HUDEP-2 (cell line): Measurements from ENCODE around the gene CFAP97D1.
"Not testable (repeated sequence)": the region's sequence is repeated elsewhere in the genome, so short reads cannot be mapped to it uniquely, and the experiment has no call there.

ENCODE experiments used
- DNase-seq, 76 experiments: peaks; one replicate each; lab custom pipeline; 2025; ENCODE audit not compliant: unreplicated experiment in 76 of 76; lab: John Stamatoyannopoulos, UW

Gene CFAP97D1

DNA sequence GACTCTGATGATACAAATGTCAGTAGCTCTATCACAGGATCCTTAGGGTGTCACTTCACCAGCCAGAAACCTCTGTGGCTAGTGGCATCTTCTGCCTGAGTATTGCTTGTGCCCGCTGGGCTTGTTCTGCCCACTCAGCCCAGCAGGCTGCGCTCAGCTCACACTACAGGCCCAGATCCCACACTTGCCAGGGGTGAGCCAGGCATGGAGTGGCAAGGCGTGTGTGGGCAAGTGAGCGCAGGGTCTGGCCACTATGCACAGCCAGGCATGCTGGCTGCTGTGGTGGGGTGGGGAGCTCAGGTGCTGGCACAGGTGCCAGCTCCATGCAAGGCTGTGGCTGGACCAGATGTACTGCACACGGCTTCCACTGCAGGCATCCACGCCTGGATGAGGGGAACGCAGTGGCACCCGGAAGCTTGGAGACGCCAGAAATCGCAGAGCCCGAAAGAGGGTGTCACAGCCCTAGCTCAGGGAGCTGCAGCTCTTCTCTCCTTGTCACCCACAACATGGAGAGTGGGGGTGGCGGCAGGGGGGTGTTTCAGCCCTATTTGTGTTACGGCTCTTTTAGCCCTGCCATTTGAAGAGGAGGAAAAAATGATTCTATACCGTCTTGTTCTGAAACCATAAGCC lies 10.2 kb downstream of the CFAP97D1 start:
- no peak for DNase-seq

DNA sequence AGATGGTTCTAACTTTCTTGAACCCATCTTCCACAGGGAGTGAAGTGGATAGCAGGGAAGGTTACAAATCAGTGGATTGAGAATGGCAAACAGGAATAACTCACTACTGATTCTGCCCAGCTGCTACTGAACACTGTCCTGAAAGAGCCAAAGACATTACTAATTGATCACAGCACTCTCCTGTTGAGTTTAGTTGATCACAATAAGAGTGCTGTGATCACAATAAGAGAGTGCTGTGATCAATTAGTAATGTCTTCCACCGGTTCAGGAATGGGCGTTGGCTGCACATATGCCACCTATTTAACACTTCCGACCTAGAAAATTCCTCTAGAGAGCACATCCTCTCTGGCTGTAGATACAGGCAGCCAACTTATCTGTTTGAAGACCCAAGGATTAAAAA lies 11.4 kb downstream of the CFAP97D1 start:
- DNase-seq, result peak in 7 of 76 experiments; percentile 2 to 48 (median 7)

DNA sequence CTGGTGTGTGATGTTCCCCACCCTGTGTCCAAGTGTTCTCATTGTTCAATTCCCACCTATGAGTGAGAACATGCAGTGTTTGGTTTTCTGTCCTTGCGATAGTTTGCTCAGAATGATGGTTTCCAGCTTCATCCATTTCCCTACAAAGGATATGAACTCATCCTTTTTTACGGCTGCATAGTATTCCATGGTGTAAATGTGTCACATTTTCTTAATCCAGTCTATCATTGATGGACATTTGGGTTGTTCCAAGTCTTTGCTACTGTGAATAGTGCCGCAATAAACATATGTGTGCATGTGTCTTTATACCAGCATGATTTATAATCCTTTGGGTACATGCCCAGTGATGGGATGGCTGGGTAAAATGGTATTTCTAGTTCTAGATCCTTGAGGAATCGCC lies 12.4 kb downstream of the CFAP97D1 start:
- not testable (repeated sequence) for DNase-seq

DNA sequence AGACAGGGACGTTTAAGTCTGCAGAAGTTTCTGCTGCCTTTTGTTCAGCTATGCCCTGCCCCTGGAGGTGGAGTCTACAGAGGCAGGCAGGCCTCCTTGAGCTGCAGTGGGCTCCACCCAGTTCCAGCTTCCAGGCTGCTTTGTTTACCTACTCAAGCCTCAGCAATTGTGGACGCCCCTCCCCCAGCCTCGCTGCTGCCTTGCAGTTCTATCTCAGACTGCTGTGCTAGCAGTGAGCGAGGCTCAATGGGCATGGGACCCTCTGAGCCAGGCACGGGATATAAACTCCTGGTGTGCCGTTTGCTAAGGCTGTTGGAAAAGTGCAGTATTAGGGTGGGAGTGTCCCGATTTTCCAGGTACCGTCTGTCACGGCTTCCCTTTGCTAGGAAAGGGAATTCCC lies 17.8 kb downstream of the CFAP97D1 start:
- not testable (repeated sequence) for DNase-seq

DNA sequence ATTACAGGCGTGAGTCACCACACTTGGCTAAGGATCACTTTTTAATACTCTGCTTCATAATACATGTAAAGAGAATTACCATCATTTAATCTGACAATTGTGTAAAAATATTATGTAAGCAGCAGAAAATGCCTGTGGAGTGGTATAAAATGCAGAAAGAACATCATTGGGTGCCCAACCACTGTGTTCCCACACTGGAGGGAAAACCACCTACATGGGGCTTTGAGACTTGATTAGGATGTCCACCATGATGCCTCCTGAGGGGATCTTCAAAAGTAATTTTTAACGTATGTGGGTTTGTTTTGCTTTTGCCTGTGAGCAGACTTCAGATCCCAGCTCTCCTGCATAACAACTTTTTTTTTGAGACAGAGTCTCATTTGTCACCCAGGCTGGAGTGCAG lies 18.8 kb downstream of the CFAP97D1 start:
- no peak for DNase-seq

DNA sequence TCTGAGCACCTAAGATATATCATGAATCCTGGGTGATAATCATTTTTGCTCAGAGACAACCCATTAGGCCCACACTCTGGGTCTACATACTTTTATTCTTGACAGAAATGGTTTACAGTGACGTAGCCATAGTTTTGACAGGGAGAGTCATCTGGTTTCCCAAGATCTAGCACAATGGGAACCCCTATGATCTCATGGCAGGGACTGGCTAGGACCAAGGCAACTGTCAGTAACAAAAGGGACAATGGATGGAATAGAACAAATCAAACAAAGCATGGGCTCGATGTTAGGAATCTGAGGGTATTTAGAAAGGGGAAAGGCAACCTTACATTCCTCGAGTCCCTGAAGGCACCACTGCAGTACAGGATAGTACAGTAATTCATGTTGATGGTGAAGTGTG lies 20.5 kb downstream of the CFAP97D1 start:
- DNase-seq, result no peak

DNA sequence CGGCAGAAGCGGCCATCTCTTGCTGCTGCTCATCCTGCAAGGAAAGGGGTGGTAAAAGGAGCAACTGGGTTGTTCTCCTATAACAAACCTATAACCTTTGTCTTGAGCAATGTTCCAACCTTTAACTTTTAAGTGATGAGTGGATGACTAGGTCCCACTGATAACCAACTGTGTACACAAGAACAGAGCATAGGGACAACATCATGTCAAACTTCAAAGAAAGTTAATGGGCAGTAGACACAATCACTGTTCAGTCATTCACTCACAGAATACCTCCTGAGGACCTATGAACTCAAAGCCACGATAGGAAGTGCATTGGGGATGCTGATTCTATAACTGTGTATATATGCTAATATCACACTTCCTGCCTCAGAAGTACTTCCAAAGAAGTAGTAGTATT lies 21.6 kb downstream of the CFAP97D1 start:
- no peak for DNase-seq

DNA sequence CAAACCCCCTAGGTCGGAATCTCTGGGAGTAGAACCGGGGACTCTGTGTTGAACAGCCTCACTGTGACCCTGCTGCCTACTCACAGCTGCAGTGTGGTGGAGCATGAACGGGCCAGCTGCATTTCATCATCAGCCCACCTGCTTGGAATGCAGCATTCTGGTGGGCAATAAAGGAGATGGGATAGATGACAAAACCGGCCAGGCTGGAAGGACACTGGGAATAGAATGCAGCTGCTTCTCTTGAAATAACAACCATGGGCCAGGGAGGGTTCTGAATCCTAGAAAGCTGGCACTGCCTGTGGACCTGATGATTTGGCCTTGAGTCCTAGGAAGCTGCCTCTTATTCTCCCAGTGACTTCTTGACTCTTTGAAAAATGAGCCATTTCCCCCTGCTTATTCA lies 23.5 kb downstream of the CFAP97D1 start:
- DNase-seq, result no peak

DNA sequence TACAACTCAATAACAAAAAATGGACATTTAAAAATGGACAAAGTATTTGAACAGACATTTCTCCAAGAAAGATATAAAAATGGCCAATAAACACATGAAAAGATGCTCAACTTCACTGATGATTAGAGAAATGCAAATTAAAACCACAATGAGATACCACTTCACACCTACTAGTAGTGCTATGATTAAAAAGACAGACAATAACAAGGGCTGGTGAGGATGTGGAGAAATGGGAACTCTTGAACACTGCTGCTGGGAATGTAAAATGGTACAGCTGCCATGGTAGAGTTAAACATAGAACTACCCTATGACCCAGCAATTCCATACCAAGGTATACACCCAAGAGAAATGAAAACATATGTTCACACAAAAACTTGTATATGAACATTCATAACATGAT lies 24.9 kb downstream of the CFAP97D1 start:
- DNase-seq, result no peak

DNA sequence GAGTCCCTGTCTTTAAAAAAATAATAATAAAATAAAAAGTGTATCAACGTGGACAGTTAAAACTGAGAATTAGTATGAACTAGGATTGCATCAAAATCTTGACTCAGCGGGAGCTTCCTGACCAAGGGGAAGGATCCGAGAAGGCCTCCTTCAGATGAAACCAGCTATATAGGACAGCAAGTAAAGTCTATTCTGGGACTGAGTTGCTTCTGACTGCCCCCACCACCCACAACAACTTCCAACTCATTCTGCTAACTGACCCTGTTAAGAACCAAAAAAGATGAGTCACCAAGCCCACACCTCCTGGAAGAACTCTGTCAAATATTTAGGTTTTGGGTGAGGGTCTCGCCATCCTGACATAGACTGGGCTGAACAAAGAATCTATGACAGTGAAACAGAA lies 27.8 kb downstream of the CFAP97D1 start:
- no peak for DNase-seq

DNA sequence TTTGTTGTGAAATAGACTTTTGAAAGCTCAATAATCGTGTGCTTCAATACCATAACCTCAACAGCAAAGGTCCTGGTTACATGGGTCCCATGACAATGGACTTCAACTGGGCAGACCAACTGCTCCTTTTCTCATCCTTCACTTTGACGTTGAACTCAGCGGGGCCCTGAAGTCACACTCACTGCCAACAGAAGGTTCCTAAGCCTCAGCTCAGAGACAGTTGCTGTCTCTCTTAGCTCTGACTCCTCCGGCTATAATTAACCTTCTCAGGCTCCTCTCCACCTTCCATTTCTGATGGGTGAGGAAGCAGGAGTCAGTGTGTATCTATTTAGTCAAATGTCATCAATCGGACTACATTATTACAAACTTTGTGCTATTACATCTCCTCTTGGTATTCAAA lies 28.9 kb downstream of the CFAP97D1 start:
- DNase-seq, result no peak

DNA sequence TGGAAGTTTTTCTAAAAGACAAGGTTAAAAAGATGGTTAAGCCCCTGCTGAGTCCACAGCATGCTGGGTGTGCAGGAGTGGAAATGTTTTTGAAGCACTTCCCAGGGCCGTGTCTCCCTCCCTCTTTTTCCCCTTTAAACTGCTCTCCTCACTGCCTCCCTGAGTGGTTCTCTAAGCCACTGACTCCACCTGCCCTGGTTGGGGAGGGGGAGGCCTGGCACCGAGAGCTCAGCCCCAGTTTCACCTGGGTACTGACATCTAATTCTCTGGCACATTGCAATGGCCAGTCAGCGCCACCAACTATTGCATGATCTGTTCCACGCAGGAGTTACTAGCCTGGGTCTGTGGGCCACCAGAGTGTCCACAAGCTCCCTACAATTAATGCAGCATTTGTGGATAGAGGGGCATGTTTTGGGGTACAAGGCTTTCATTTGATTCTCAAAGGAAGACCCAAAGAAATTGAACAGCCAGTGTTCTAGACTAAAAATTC lies 30.0 kb downstream of the CFAP97D1 start:
- no peak for DNase-seq

DNA sequence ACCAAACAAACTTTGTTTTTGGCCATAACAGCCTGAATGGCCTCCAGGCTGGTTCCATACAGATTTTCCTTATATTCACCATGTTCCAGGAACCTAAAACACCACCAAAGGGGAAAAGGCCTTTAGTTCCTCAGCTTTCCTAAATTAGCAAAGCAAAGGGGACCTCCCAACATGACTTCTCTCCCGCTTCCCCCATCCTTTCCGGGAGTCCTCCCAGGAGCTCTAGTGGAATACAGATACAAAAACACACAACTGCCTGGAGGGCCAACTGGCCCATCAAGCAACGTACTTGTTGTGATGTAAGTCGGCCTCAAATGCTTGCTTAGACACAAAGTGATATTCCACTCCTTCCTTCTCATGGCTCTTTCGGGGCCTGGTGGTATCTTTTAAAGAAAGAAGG lies 30.6 kb downstream of the CFAP97D1 start:
- no peak for DNase-seq

DNA sequence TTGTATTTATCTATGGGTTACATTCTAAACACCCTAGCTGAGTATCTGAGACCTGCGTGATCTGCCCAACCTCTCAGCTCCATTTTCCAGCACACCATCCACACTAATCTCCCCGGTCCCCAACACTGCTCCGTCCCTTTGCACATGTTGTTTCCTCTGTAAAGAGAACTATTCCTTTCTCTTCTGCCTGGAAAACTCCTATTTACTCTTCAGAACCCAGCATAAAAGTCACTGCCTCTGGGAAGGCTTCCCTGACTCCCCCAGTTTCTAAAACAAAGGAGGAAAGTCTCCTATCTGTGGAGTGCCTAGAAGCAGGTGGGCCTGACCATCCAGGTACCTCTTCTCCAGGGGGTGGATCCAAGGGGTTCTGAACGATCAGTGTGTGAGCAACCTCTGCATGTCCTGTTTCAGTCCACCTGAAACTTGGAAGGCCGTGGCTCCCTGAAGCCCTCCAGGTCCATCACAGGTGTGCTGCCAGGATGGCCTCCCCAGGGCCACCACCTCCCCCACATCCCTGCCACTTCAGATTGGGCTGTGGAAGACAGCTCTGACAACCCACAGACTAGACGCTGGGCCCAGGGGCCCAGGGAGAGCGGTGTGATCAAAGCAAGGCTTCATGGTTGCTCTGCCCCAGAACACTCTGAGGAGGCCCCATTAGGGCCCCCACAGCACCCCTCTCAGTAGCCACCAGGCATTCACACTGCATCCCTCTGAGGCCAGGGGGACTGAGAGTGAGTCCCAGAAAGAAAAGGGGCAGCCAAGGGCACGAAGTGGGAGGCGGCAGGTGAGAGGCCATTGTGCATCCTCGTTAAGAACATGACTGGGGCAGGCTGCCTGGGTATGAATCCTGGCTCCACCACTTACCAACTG lies 32.4 kb downstream of the CFAP97D1 start:
- no peak for DNase-seq

DNA sequence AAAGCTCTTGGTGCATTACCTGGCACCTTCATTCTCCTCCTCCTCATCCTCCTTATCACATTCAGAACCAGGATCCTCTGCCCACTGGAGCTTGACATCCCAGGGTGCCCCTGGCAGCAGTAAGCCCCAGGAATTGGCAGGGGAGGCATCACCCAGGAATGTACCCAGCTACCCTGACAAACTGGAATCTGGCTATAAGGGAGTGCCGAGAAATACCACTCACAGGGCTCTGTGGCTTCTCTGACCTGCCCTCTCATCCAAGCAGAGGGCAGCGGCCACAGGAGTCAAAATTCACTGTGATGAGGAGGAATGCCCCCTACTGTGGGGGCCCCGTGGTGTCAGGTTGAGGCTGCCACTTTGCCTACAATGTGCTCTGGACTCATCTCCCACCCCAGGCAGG lies 33.2 kb downstream of the CFAP97D1 start:
- DNase-seq, result no peak

DNA sequence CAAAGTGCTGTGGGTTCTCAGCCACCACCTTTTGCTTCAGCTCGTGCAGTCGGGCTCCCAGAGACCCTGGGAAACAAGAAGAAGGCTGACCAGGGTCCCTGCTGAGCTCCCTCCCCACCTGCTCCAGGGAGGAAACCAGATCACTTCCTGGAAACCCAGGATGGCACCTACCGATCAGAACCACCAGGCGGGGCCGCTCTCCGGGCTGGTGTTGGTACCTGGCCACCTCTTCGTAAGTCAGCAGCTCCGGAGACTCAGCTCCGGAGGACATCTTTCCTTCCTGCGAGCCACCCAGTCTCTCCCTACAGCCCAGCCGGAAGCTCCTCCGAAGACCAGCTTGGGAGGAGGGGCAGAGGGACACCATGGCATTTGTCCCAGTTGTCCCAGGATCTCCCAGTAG lies 33.8 kb downstream of the CFAP97D1 start:
- DNase-seq, result no peak

DNA sequence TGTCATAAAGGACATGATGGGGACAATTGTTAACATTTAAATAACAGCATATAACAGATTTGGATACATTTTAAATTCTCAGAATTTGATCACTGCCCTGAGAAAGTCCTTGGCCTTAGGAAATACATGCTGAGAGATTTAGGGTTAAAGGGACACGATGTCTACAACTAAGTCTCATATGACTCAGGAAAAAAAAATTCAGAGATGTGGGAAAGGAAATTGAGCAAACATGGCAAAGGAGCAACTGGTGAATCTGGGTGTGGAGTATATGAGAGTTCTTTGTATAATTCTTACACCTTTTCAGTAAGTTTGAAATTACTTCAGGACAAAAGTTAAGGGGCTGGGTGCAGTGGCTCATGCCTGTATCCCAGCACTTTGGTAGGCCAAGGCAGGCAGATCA lies 34.5 kb downstream of the CFAP97D1 start:
- DNase-seq, result no peak

DNA sequence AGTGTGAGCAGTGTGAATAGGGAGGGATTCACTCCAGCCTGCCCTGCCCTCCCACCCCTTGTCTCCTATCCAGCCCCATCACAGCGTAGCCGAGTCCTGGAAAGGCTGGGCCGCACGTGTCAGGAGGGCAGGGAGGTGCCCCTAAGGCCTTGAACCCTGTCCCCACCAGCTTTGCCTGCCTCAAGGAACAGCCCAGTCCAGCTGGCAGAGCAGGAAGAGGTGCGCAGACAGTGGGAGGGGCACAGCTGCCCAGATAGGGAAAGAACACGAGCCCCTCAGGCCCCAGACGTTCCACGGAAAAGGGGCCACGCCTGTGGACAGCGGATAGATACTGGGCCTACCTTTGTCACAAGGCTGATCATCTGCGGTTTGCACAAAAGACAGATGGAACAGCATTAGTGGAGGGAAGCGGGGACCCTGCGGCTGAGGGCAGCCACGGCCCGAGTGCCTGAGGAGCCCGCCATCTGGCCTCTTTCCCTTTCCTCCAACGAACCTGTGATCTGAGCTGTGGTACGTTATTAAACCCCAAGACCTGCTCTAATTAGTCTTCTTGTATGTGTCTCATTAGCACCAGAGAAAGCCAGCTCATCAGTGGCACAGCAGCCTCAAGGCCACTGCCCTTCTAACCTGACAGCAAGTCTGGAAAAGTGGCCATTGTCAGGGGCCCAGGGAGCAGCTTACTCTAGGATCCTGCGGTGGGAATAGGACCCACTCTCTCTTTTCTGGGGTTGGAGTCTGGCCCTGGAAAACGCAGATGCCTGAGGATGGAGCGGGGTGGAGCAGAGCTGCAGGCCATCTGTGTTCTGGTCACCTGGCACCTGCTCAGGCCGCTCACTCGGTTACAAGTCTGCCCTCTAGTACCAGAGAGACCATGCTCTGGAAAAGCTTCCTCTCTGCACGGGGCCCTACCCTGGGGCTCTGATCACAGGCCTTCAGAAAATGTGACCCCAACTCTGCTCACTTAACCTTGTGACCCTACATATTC lies 36.4 kb downstream of the CFAP97D1 start:
- no peak for DNase-seq

DNA sequence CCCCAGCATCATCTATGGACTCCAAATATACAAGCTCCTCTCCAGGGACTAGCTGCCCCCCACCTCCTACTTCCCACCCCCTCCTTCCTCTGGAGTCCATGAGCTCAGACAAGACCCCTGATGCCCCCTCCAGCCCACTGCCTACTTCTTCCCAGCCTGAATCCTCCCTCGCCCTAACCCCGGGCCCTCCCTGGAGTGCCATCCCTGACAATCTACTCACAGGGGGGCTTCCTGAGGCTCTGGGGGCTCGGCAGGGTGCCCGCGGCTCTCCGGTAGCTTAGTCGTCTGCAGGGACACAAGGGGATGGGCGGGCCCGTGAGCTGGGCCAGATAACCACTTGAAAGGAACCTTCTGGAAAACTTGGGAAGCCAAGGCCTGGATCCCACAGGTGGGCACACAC lies 37.6 kb downstream of the CFAP97D1 start:
- no peak for DNase-seq

DNA sequence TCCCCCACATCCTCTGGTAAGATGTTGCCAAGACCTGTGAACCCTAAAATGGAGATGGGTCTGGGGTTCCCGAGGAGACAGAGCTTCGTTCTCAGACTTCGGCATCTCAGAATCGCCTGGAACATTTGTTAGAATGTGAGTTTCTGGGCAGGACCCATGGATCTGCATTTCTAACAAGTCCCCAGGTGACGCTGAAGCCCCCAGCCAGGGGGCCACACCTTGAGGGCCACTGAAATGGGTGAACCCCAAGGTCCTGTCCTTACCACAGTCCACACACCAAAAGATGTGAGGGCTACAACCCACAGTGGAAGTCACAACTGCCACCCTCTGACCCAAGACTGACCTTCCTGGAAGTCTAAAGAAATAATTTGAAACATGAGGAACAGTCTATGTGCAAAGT lies 38.7 kb downstream of the CFAP97D1 start:
- no peak for DNase-seq

DNA sequence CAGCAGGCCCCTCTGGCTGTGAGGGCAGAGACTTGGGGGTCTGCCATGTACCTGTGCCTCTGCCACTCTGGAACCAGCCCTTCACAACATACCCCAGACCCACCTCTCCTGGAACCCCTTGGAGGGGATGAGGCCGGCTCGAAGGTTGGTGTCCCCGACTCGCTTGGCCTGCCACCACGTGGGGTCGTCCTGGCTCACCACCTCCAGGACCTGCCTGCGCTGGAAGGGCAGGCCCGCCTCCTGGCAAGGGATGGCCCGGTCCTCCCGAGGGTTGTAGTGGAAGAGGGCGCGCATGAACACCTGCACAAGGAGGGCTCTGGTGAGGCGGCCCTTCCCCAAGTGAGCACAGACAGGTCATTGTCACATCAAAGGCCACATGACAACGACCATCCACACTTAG lies 40.5 kb downstream of the CFAP97D1 start:
- DNase-seq, result no peak
